HG03095 (cell line): Measurements from ENCODE around the gene ITPR3.

Source experiments
- ATAC-seq: cut with Tn5 transposase; IDR thresholded peaks from one replicate; pipeline ENCODE4 v1.9.1; 2021; ENCODE audit warnings: moderate library complexity; ENCODE audit not compliant: unreplicated experiment

Gene ITPR3

GRCh38 chr6:33620856-33621710 is at the start of gene ITPR3:
Gene ITPR3 (plus strand): TSS chr6:33621322. CDS start chr6:33621603, 281 bp downstream.
- ATAC-seq, result peak; percentile 56

DNA sequence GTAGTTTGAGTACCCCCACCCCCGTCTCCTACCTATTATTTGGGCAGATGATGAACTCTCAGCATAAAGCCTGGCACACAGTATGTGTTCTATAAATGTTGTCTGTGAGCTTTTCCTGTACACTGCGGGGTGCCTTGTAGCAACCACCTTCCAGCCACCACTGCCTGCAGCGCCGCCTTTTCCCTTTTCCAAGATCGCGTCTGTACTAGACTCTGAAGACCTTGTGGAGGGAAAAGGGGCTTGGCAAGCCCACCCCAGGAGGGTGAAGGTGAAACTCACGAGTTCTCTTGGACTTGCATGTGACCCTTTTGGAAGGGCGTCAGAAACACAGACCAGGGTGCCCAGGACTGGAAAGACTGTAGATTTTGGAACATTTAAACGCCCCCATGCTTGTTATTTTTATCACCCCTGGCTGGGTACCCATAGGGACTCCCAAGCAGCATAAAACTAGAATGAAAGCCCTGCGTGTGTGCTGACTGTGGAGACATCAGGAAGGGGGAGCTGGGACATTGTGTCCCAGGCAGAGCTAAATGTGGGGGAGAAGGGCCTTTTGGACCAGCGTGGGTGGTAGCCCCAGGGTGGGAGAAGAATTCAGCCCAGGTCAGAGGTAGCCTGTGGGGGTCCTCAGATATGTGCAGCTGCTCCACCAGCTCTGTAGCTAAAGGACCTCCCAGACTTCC is 49.3 kb upstream of the ITPR3 start:
- no peak for ATAC-seq

DNA sequence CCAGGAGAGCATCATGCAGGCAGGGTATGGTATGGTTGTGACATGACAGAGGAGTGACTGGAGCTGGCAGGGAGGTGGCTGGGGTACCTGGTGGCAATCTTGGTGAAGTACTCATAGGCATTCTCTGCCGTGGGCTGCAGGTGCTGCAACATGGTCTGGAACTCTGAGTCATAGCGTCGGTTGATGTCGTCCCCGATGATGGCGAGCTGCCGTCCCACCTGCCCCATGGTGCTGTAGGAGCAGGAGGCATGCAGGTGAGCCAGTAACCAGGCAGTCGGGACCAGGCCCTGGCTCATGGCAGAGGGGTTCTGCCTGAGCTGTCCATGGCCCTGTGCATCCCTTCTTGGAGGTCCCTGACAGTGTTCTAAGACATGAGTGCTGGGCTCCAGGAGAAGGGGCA is 45.9 kb upstream of the ITPR3 start:
- no peak for ATAC-seq

- ATAC-seq, result no peak
These were observed 44.5 kb upstream of the ITPR3 start for GRCh38 chr6:33576668-33577067.

DNA sequence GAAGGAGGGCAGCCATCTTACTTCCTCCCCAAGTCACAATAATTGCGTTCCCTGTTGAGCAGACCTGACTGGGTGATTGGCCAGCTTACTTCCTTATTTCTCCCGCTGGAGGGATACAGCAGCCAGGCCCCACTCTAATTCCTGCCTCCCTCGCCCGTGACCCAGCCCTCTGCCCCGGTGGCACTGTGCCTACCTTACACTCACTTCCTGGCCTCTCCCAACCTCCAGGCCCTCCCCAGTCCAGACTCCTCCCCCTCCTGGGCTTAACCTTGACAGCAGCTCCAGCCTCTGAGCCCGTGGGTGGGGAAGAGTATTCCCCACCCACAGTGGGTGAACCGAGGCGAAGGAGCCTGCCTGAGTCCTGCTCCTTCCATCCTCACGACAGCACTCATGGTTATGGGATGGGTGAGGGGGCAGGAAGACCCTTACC is 44.0 kb upstream of the ITPR3 start:
- no peak for ATAC-seq

- ATAC-seq, result no peak
These were observed 43.4 kb upstream of the ITPR3 start for GRCh38 chr6:33577718-33578117.

DNA sequence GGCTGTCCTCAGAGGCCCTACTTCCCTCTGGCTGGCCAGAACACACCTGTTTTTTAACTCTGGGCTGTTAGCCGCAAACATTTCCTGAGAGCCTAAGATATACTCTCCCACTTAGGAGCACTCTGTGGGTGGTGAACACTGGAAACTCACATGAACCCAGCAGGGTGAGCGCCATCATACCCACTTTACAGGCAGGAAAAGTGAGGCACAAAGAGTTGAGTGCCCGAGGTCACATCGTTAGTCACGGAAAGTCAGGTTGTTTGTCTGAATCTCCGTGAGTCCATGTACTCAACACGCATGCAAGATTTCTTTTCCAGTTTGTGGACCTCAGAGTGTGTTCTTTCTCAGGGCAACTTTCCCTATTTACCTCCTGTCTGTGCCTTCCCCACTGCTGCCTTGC is 43.0 kb upstream of the ITPR3 start:
- ATAC-seq, result no peak

DNA sequence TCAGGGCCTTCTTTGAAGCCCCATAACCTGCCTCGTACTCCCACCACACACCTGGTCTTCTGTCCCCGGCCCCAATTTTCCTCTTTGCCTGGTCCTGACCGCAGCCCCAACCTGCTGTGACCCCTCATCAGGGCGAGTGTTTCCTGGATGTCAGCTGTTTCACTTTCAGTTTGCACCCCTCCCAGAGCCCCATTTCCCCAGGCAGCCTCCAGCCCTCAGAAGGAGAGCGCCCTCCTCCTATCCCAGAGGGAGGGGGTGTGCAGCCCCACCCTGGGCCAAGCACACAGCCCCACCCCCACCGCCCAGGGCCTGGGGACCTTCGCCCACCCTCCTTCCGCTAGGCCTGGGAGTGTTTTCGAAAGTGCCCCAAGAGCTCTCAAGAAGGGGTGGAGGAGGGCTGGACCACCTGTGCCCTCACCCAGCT is 42.5 kb upstream of the ITPR3 start:
- ATAC-seq, result no peak

DNA sequence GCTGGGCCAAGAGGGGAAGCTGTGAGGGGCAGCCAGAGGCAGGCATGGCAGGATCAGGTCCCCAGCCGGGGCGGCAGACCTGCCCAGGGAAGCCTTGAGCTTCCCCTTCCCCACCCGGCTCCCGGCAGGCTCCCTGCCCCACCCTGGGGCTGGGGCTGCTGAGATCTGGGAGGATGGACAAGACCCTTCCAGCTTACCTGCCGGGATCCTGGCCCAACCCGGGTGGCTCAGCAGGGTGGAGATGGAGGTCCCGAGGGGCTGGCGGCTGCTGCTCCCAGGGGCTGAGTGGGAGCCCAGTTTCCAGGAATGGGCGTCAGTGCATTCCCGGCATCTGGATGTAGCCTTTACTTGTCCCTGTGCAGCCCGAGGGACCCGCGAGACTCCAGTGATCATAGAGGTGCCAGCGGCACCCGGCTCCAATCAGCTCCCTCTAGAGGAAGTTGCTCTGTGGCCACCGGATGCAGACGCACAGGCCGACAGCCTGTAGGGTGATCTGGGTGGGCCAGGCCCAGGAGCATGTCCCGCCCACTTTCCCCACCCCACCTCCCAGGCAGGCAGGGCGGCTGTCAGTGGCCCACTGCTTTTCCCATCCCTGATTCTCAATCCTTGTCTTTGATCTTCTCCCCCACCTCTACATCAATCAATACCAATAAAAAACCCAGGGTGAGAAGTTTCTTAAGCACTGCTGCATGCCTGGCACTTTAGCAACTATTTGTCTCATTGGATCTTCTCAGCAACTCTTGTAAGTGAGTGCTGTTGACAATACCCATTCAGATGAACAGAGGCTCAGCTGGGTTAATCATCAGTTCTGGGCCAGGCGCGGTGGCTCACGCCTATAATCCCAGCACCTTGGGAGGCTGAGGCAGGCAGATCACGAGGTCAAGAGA is 41.1 kb upstream of the ITPR3 start, which contains the start of gene BAK1:
Gene BAK1, minus strand, starts transcription at position 449 of the 887 bp plus-strand sequence. CDS start 2,672 bp downstream, outside the sequence.
- peak; percentile 71 for ATAC-seq

DNA sequence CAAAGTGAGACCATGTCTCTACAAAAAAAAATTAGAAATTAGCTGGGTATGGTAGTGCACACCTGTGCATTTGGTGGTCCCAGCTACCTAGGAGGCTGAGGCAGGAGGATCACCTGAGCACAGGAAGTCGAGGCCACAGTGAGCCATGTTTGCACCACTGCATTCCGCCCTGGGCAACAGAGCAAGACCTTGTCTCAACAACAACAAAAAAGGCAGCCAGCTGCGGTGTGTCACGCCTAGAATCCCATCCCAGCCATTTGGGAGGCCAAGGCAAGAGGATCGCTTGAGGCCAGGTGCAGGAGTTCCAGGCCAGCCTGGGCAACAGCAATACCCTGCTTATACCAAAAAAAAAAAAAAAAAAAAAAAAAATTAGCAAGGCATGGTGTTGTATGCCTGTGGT is 39.9 kb upstream of the ITPR3 start:
- no peak for ATAC-seq

DNA sequence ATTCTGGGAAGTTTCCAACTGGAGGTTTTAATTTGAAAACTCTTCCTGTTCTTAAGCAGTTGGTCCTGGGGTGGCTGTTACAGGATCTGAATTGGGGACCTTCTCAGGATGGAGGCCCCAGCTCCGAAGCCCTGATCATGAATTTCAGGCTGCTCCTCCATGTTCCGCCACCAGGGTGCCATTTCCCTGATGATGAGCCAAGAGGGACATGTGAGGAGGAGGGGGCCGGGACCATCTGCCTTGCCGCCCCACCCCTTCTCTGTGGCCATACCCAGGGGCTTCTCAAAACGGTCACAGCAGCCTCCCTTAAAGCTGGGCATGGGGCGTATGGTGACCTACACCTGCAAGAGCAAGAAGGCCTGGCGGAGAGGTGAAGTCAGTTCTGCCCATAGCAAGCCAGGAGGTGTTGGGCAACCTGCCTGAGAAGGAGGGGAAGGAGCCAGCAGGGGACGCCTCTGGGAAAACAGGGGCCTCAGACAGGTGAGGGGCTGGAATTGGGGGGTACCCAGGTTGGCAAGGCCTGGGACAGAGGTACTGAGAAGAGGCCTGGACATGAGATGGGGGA is 37.4 kb upstream of the ITPR3 start:
- ATAC-seq, result no peak

- ATAC-seq, result no peak
These were observed 36.3 kb upstream of the ITPR3 start for GRCh38 chr6:33584700-33585402.

GRCh38 chr6:33585403-33586107 is 35.6 kb upstream of the ITPR3 start:
- no peak for ATAC-seq

GRCh38 chr6:33586108-33586640 is 34.9 kb upstream of the ITPR3 start:
- no peak for ATAC-seq

GRCh38 chr6:33587529-33587928 is 33.6 kb upstream of the ITPR3 start:
- ATAC-seq, result no peak

GRCh38 chr6:33588894-33589293 is 32.2 kb upstream of the ITPR3 start:
- no peak for ATAC-seq

GRCh38 chr6:33589392-33589730 is 31.8 kb upstream of the ITPR3 start:
- no peak for ATAC-seq

DNA sequence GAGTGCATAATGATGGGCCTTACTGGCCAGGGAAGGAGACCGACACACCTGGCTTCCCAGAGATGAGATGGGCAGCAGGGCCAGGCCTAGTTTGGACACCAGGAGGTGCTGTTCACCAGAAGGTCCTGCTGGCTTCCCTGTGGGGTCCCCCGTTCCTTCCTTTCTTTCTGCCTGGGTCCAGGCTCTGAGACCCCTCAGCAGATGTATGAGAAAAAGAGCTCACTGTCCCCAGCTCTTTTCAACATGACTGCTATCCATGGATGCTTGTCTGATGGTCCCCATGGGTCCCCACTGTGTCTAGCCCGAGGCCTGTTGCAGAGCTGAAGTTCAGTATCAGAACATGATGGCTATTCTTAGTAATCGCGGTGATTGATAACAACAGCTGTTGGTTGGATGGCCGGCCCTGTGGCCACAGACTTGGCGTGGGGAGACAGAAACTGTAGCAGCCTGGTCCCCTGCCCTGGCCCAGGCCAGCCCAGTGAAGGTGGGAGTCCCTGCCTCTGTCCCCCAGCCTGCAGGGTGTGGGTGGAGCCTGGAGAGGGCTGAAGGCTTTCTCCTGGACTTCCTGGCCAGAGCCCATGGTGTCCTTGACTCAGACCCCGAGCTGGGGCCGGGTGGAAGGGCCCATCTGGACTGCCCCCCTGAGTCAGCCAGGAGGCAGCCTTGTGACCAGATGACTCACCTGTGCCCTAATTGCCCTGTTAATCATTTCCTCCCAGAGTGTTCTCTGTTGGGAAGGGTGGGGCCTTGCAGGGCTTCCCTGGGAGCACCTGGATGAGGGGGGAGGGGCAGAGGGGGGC is 31.2 kb upstream of the ITPR3 start:
- ATAC-seq, result no peak
